ENCODE measurements around the gene PSME2. TPM values are rescaled to one million over a fixed set of nuclear protein-coding genes. Genes with fewer than 3 reads are reported as not detected.
A peak's percentile ranks its signal among the peaks of the same experiment; 100 is the strongest.

Gene PSME2
- total and polyA plus RNA-seq, 2 of the 13 experiments (the other 11 are each of a cell fraction or from before 2014, with no cell fraction given): 332 to 716 TPM

DNA sequence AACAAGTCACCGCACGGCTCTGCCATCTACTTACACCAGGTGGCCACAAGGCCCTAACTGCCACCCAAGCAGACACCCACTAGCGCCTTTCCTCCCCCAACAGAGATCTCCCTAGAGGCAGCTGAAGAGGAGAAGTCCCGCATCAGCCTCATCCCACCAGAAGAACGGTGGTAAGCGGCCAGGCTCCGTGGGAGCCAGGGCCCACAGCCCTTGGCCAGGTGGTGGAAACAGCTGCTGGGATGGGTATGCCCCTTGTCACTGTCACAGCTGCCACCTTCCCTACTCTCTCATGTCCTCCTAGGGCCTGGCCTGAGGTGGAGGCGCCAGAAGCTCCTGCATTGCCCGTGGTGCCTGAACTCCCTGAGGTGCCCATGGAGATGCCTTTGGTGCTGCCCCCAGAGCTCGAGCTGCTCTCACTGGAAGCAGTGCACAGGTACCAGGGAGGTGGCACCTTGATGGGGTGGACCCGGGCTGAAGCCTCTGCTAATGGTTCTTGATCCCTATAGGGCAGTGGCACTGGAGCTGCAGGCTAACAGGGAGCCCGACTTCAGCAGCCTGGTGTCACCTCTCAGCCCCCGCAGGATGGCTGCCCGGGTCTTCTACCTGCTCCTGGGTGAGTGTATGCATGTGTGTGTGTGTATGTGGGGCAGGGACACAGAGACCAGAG lies 33.0 kb upstream of the PSME2 start:
- Histone ChIP-seq H2AFZ (ENCODE audit: low read length) (no peak overlapping the region), H3K4me3 (replicated peaks in 1 of 3; ENCODE audit: insufficient read depth in 1 of 3, low read depth in 2 of 3, low read length in 3 of 3) (no peak overlapping the region), H3K9ac (ENCODE audit: insufficient read depth, low read depth, low read length) (no peak overlapping the region), H3K4me2 (ENCODE audit: low read depth, low read length) (no peak overlapping the region), H4K20me1 (ENCODE audit: insufficient read depth, low read length) (no peaks in the 10 kb centered on the region), H3K79me2 (ENCODE audit: insufficient read depth, low read length) (no peaks in the 10 kb centered on the region), H3K9me3 (ENCODE audit: low read length) (no peaks in the 10 kb centered on the region), H3K4me1 (ENCODE audit: insufficient read depth, low read length) (no peaks in the 10 kb centered on the region), H3K27ac (ENCODE audit: extremely low read length, insufficient read depth, low read length) (no peak overlapping the region), H3K36me3 (replicated peaks in 1 of 2; ENCODE audit: control insufficient read depth in 1 of 2, insufficient read depth in 2 of 2, low read length in 2 of 2) (peaks cover 62 to 67% of the 10 kb centered on the region in 2 experiments), H3K27me3 (ENCODE audit: control insufficient read depth in 1 of 2, insufficient read depth in 2 of 2, low read length in 2 of 2) (no peaks in the 10 kb centered on the region)
- FAIRE-seq (no peak), ATAC-seq (peak; percentile 0), DNase-seq (ENCODE audit: low spot score) (no peak)
- intact Hi-C loops (cut with micrococcal nuclease; ENCODE audit: unreplicated experiment): no loop called here
- BruUV-seq (replicated peaks): no TSS peak
- WGBS (ENCODE audit: low lambda C conversion rate): 94% methylated on average over 14 of the region's 14 CpGs
- in situ Hi-C loops (cut with HindIII; ENCODE audit: extremely low pct_ligation_motif_present, low pct_unique_long_range_greater_than_20kb): no loop called here
- ChIA-PET POLR2A (interaction anchor here (0.6 to 8.1 kb wide), 15 partner anchors 9 to 128 kb away, joined by 3 to 65 read pairs (median 5); partner anchors contain the start of genes CARMIL3, CHMP4A, DCAF11 and EMC9), CTCF (ENCODE audit: low intra/inter-chr PET ratio, low total read pairs) (no interaction called here)
- TF ChIP-seq HCFC1 (IDR thresholded peaks at IDR 0.05; ENCODE audit: low read depth, low read length) (peak; percentile 4; the same call in 1 of the 2 replicates), IKZF4 (CRISPR knock-in tag; IDR thresholded peaks at IDR 0.05; ENCODE audit: borderline replicate concordance, low read depth, not compliant biosample characterization) (no peak), RBFOX2 (IDR thresholded peaks at IDR 0.05; ENCODE audit: low read depth, low read length) (peak; percentile 45), AGO2 (optimal IDR thresholded peaks at IDR 0.05; ENCODE audit: low read depth, low read length) (peak; percentile 94), FOSL2 (CRISPR knock-in tag; IDR thresholded peaks at IDR 0.05) (no peak), MIXL1 (CRISPR knock-in tag; IDR thresholded peaks at IDR 0.05) (no peak), E2F2 (CRISPR knock-in tag; IDR thresholded peaks at IDR 0.05; ENCODE audit: borderline replicate concordance) (no peak), GATAD1 (CRISPR knock-in tag; IDR thresholded peaks at IDR 0.05) (no peak), ZNF75D (CRISPR knock-in tag; IDR thresholded peaks at IDR 0.05; ENCODE audit: borderline replicate concordance) (no peak)
- TF ChIP-seq, protein P1, sequence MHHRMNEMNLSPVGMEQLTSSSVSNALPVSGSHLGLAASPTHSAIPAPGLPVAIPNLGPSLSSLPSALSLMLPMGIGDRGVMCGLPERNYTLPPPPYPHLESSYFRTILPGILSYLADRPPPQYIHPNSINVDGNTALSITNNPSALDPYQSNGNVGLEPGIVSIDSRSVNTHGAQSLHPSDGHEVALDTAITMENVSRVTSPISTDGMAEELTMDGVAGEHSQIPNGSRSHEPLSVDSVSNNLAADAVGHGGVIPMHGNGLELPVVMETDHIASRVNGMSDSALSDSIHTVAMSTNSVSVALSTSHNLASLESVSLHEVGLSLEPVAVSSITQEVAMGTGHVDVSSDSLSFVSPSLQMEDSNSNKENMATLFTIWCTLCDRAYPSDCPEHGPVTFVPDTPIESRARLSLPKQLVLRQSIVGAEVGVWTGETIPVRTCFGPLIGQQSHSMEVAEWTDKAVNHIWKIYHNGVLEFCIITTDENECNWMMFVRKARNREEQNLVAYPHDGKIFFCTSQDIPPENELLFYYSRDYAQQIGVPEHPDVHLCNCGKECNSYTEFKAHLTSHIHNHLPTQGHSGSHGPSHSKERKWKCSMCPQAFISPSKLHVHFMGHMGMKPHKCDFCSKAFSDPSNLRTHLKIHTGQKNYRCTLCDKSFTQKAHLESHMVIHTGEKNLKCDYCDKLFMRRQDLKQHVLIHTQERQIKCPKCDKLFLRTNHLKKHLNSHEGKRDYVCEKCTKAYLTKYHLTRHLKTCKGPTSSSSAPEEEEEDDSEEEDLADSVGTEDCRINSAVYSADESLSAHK (CRISPR knock-in tag; IDR thresholded peaks at IDR 0.05; ENCODE audit: borderline replicate concordance): no peak
- TF ChIP-seq, protein P2, sequence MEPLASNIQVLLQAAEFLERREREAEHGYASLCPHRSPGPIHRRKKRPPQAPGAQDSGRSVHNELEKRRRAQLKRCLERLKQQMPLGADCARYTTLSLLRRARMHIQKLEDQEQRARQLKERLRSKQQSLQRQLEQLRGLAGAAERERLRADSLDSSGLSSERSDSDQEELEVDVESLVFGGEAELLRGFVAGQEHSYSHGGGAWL (CRISPR knock-in tag; IDR thresholded peaks at IDR 0.05): no peak
- TF ChIP-seq, protein P3, sequence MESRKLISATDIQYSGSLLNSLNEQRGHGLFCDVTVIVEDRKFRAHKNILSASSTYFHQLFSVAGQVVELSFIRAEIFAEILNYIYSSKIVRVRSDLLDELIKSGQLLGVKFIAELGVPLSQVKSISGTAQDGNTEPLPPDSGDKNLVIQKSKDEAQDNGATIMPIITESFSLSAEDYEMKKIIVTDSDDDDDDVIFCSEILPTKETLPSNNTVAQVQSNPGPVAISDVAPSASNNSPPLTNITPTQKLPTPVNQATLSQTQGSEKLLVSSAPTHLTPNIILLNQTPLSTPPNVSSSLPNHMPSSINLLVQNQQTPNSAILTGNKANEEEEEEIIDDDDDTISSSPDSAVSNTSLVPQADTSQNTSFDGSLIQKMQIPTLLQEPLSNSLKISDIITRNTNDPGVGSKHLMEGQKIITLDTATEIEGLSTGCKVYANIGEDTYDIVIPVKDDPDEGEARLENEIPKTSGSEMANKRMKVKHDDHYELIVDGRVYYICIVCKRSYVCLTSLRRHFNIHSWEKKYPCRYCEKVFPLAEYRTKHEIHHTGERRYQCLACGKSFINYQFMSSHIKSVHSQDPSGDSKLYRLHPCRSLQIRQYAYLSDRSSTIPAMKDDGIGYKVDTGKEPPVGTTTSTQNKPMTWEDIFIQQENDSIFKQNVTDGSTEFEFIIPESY (CRISPR knock-in tag; IDR thresholded peaks at IDR 0.05): 0 out of 2 replicates have a peak, but pooled peaks have one; percentile 12
- TF ChIP-seq, protein P4, sequence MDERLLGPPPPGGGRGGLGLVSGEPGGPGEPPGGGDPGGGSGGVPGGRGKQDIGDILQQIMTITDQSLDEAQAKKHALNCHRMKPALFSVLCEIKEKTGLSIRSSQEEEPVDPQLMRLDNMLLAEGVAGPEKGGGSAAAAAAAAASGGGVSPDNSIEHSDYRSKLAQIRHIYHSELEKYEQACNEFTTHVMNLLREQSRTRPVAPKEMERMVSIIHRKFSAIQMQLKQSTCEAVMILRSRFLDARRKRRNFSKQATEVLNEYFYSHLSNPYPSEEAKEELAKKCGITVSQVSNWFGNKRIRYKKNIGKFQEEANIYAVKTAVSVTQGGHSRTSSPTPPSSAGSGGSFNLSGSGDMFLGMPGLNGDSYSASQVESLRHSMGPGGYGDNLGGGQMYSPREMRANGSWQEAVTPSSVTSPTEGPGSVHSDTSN (CRISPR knock-in tag; IDR thresholded peaks at IDR 0.05): no peak
